GM23338 (cell line): ENCODE data around the gene SYNPO. TPM values are rescaled to one million over a fixed set of nuclear protein-coding genes. Genes with fewer than 3 reads are reported as not detected.

Experiments used
- ATAC-seq: fragments of 200-7000 bp; cut with Tn5 transposase; 3 replicates; pipeline ENCODE4 v1.9.1; 2020
- DNase-seq: peaks from one replicate; pipeline ENCODE4 v3.0.0-alpha.2; 2015; ENCODE audit warnings: low spot score
- H2AFZ ChIP-seq: fragments of 200-600 bp; sonication (generic); 2 replicates; pipeline ENCODE4 v1.8.0; 2016; ENCODE audit warnings: antibody characterized with exemption, mild to moderate bottlenecking, moderate library complexity
- H3F3A ChIP-seq: fragments of 200-600 bp; sonication (generic); replicated peaks from 2 replicates; pipeline ENCODE4 v1.8.0; 2017; ENCODE audit warnings: antibody characterized with exemption, mixed run types, low read depth
- H3K27ac ChIP-seq: fragments of 200-600 bp; sonication (generic); 2 replicates; pipeline ENCODE4 v1.6.1; 2016; ENCODE audit warnings: low read depth
- H3K27me3 ChIP-seq: fragments of 200-600 bp; sonication (generic); 2 replicates; pipeline ENCODE4 v1.8.0; 2016; ENCODE audit warnings: mild to moderate bottlenecking, mixed run types, moderate library complexity; ENCODE audit not compliant: insufficient read depth
- H3K36me3 ChIP-seq: fragments of 200-600 bp; sonication (generic); 2 replicates; pipeline ENCODE4 v1.8.0; 2016; ENCODE audit warnings: mild to moderate bottlenecking; ENCODE audit not compliant: insufficient read depth
- H3K4me1 ChIP-seq: fragments of 200-600 bp; sonication (generic); 2 replicates; pipeline ENCODE4 v1.8.0; 2016; ENCODE audit warnings: mild to moderate bottlenecking, moderate library complexity; ENCODE audit not compliant: insufficient read depth
- H3K4me2 ChIP-seq: fragments of 200-600 bp; sonication (generic); 2 replicates; pipeline ENCODE4 v1.7.1; 2017; ENCODE audit warnings: mixed run types
- H3K4me3 ChIP-seq: fragments of 200-600 bp; sonication (generic); 2 replicates; pipeline ENCODE4 v1.6.1; 2016; ENCODE audit warnings: mixed run types
- H3K79me2 ChIP-seq: fragments of 200-600 bp; sonication (generic); replicated peaks from 2 replicates; pipeline ENCODE4 v1.8.0; 2017; ENCODE audit warnings: mild to moderate bottlenecking; ENCODE audit not compliant: insufficient read depth
- H3K9me2 ChIP-seq: fragments of 200-600 bp; sonication (generic); 2 replicates; pipeline ENCODE4 v1.8.0; 2017; ENCODE audit not compliant: insufficient read depth
- H4K20me1 ChIP-seq: fragments of 200-600 bp; sonication (generic); replicated peaks from 2 replicates; pipeline ENCODE4 v1.8.0; 2017; ENCODE audit warnings: mild to moderate bottlenecking; ENCODE audit not compliant: insufficient read depth
- H3K27ac Mint-ChIP-seq: 2 replicates; pipeline ENCODE4 v1.8.0; 2020; ENCODE audit warnings: inconsistent platforms, mild to moderate bottlenecking, moderate library complexity, mixed read lengths
- H3K27me3 Mint-ChIP-seq: 3 replicates; pipeline ENCODE4 v1.8.0; 2022; ENCODE audit warnings: low read depth, mild to moderate bottlenecking, moderate library complexity, mixed read lengths, inconsistent platforms; ENCODE audit not compliant: insufficient read depth, poor library complexity
- H3K36me3 Mint-ChIP-seq: 3 replicates; pipeline ENCODE4 v1.8.0; 2021; ENCODE audit warnings: low read depth, mild to moderate bottlenecking, inconsistent platforms, moderate library complexity, mixed read lengths
- H3K4me1 Mint-ChIP-seq: 3 replicates; pipeline ENCODE4 v1.8.0; 2020; ENCODE audit warnings: mild to moderate bottlenecking, inconsistent platforms, mixed read lengths
- H3K4me3 Mint-ChIP-seq: 3 replicates; pipeline ENCODE4 v1.8.0; 2021; ENCODE audit warnings: moderate library complexity, mild to moderate bottlenecking, inconsistent platforms, mixed read lengths
- H3K9me3 Mint-ChIP-seq: 3 replicates; pipeline ENCODE4 v1.8.0; 2020; ENCODE audit warnings: moderate library complexity, mild to moderate bottlenecking, inconsistent platforms, mixed read lengths
- CREB1 ChIP-seq: fragments of 250-450 bp; sonication (Bioruptor Pico); IDR thresholded peaks from 2 replicates; pipeline ENCODE4 v1.5.0; 2020; ENCODE audit warnings: low read depth, mild to moderate bottlenecking, moderate library complexity
- EZH2phosphoT487 ChIP-seq: fragments of 200-600 bp; sonication (generic); IDR thresholded peaks from one replicate; pipeline ENCODE4 v1.8.1; 2018; ENCODE audit warnings: antibody characterized with exemption; ENCODE audit not compliant: unreplicated experiment
- JUNB ChIP-seq: IDR thresholded peaks from one replicate; pipeline ENCODE4 v1.6.1; 2016; ENCODE audit warnings: antibody characterized with exemption; ENCODE audit not compliant: unreplicated experiment
- NANOG ChIP-seq: IDR thresholded peaks from 2 replicates; pipeline ENCODE4 v1.6.1; 2016; ENCODE audit warnings: antibody characterized with exemption, borderline replicate concordance
- ZNF114 ChIP-seq: fragments of 250-450 bp; sonication (Bioruptor Pico); IDR thresholded peaks from 2 replicates; pipeline ENCODE4 v1.5.0; 2020; ENCODE audit warnings: mild to moderate bottlenecking, moderate library complexity
- polyA plus RNA-seq: library from polyadenylated mRNA; unstranded; fragments of >200 nt; fragmentation: Nextera tagmentation; extraction: Ambion mirVana; gene quantifications from 2 replicates; pipeline ENCODE4 v1.2.1, GENCODE V29; 2016
- total RNA-seq: library from RNA; depleted of rRNA; stranded (reverse); fragments of >200 nt; shearing (Covaris generic); gene quantifications from 2 replicates; pipeline ENCODE4 v1.2.3, GENCODE V29; 2014
- TF ChIP-seq, protein P1 (sequence below): IDR thresholded peaks from one replicate; pipeline ENCODE4 v1.6.1; 2018; ENCODE audit warnings: antibody characterized with exemption; ENCODE audit not compliant: unreplicated experiment
- TF ChIP-seq, protein P2 (sequence below): IDR thresholded peaks from 2 replicates; pipeline ENCODE4 v1.6.1; 2016; ENCODE audit warnings: antibody characterized with exemption
- TF ChIP-seq, protein P3 (sequence below): fragments of 250-450 bp; sonication (Bioruptor Pico); IDR thresholded peaks from 2 replicates; pipeline ENCODE4 v1.5.0; 2020; ENCODE audit warnings: mild to moderate bottlenecking, moderate library complexity

Gene SYNPO
- total and polyA plus RNA-seq, 2 experiments from 2014 or later = 0.16 to 1.3 TPM

DNA sequence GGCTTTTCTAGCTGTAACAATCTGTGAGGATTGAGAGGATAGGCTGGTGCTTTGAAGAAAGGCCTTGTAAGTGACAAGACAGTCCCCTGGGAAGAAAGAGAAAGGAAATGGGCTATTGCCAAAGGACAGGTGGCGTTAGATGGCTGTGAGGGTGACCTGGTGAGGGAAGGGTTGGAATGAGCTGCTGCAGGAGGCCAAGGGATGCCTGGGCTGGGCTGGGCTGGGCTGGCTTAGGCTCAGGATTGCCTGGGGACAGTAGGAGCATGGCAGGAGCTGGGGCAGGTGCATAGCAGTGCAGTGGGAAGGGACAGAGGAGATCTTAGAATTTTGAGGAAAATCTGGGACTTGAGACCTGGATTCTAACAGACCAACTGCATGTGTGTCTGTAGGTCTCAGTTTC, 10.9 kb downstream of the SYNPO start:
- Histone ChIP-seq H3K36me3 (no peaks in the 10 kb centered on the region), H3K4me2 (no peak overlapping the region), H2AFZ (no peak overlapping the region), H3K27ac (no peak overlapping the region), H3K4me1 (no peaks in the 10 kb centered on the region), H4K20me1 (no peaks in the 10 kb centered on the region), H3K9me2 (no peaks in the 10 kb centered on the region), H3K27me3 (no peaks in the 10 kb centered on the region), H3F3A (0 out of 2 replicates have a peak, but pooled peaks cover 5% of the 10 kb centered on the region), H3K4me3 (no peak overlapping the region), H3K79me2 (no peaks in the 10 kb centered on the region)
- no peak overlapping the region; the same call in 2 of the 3 replicates for H3K4me3 Mint-ChIP-seq
- peaks cover 3% of the 10 kb centered on the region for H3K27me3 Mint-ChIP-seq
- DNase-seq = no peak
- no peaks in the 10 kb centered on the region; the same call in 2 of the 3 replicates for H3K36me3 Mint-ChIP-seq
- peaks cover 22% of the 10 kb centered on the region for H3K4me1 Mint-ChIP-seq
- H3K9me3 Mint-ChIP-seq = no peaks in the 10 kb centered on the region
- TF ChIP-seq, protein P1, sequence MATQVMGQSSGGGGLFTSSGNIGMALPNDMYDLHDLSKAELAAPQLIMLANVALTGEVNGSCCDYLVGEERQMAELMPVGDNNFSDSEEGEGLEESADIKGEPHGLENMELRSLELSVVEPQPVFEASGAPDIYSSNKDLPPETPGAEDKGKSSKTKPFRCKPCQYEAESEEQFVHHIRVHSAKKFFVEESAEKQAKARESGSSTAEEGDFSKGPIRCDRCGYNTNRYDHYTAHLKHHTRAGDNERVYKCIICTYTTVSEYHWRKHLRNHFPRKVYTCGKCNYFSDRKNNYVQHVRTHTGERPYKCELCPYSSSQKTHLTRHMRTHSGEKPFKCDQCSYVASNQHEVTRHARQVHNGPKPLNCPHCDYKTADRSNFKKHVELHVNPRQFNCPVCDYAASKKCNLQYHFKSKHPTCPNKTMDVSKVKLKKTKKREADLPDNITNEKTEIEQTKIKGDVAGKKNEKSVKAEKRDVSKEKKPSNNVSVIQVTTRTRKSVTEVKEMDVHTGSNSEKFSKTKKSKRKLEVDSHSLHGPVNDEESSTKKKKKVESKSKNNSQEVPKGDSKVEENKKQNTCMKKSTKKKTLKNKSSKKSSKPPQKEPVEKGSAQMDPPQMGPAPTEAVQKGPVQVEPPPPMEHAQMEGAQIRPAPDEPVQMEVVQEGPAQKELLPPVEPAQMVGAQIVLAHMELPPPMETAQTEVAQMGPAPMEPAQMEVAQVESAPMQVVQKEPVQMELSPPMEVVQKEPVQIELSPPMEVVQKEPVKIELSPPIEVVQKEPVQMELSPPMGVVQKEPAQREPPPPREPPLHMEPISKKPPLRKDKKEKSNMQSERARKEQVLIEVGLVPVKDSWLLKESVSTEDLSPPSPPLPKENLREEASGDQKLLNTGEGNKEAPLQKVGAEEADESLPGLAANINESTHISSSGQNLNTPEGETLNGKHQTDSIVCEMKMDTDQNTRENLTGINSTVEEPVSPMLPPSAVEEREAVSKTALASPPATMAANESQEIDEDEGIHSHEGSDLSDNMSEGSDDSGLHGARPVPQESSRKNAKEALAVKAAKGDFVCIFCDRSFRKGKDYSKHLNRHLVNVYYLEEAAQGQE = no peak
- TF ChIP-seq CREB1 (CRISPR knock-in tag) = no peak
- no peak for TF ChIP-seq JUNB
- TF ChIP-seq, protein P2, sequence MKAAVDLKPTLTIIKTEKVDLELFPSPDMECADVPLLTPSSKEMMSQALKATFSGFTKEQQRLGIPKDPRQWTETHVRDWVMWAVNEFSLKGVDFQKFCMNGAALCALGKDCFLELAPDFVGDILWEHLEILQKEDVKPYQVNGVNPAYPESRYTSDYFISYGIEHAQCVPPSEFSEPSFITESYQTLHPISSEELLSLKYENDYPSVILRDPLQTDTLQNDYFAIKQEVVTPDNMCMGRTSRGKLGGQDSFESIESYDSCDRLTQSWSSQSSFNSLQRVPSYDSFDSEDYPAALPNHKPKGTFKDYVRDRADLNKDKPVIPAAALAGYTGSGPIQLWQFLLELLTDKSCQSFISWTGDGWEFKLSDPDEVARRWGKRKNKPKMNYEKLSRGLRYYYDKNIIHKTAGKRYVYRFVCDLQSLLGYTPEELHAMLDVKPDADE = no peak
- TF ChIP-seq ZNF114 (CRISPR knock-in tag) = no peak
- ATAC-seq = no peak
- H3K27ac Mint-ChIP-seq = 0 out of 2 replicates have a peak overlapping the region, but pooled peaks have one; percentile 37

DNA sequence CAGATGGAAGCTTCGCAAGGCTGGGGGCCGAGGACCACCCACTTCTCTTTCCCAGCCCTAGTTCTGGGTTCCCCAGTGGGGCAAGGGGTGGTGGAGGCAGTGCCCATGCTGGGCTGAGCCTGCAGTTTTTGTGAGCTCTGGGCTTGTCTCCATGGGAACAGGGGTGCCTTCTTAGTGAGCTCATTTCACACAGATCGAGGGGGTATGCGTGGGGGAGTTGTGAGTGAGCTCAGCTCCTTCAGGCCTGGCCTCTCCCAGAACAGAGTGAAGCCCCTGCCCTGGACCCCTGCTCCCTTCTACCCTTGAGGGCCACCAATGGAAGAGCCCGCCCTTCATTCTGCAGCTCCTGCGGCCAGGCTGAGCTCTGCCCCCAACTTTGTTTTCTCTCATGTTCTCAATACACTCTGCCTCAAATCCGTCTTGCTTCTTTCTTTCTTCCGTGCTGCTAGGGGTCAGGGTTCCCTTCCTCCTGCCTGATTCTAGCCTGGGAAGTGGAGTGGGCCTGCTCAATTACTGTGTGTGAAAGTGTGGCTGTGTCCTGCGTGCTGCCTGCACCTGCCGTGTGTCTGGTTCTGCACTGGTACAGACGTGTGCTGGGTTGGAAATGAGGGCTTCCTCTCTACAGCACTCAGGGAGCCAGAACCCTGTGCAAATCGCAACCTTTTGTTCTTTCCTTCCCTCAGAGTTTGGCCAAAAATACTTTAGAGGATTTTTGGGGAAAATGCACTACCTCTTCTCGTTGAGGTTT, 11.6 kb downstream of the SYNPO start:
- no peaks in the 10 kb centered on the region for H3K4me1 ChIP-seq
- no peak for DNase-seq
- Mint-ChIP-seq H3K27ac (no peak overlapping the region), H3K4me1 (peaks cover 22% of the 10 kb centered on the region), H3K36me3 (no peaks in the 10 kb centered on the region; the same call in 2 of the 3 replicates), H3K9me3 (no peaks in the 10 kb centered on the region), H3K27me3 (peaks cover 3% of the 10 kb centered on the region), H3K4me3 (no peak overlapping the region)
- no peak for ATAC-seq
- TF ChIP-seq EZH2phosphoT487 (no peak), ZNF114 (CRISPR knock-in tag) (no peak), NANOG (no peak)
- TF ChIP-seq, protein P3, sequence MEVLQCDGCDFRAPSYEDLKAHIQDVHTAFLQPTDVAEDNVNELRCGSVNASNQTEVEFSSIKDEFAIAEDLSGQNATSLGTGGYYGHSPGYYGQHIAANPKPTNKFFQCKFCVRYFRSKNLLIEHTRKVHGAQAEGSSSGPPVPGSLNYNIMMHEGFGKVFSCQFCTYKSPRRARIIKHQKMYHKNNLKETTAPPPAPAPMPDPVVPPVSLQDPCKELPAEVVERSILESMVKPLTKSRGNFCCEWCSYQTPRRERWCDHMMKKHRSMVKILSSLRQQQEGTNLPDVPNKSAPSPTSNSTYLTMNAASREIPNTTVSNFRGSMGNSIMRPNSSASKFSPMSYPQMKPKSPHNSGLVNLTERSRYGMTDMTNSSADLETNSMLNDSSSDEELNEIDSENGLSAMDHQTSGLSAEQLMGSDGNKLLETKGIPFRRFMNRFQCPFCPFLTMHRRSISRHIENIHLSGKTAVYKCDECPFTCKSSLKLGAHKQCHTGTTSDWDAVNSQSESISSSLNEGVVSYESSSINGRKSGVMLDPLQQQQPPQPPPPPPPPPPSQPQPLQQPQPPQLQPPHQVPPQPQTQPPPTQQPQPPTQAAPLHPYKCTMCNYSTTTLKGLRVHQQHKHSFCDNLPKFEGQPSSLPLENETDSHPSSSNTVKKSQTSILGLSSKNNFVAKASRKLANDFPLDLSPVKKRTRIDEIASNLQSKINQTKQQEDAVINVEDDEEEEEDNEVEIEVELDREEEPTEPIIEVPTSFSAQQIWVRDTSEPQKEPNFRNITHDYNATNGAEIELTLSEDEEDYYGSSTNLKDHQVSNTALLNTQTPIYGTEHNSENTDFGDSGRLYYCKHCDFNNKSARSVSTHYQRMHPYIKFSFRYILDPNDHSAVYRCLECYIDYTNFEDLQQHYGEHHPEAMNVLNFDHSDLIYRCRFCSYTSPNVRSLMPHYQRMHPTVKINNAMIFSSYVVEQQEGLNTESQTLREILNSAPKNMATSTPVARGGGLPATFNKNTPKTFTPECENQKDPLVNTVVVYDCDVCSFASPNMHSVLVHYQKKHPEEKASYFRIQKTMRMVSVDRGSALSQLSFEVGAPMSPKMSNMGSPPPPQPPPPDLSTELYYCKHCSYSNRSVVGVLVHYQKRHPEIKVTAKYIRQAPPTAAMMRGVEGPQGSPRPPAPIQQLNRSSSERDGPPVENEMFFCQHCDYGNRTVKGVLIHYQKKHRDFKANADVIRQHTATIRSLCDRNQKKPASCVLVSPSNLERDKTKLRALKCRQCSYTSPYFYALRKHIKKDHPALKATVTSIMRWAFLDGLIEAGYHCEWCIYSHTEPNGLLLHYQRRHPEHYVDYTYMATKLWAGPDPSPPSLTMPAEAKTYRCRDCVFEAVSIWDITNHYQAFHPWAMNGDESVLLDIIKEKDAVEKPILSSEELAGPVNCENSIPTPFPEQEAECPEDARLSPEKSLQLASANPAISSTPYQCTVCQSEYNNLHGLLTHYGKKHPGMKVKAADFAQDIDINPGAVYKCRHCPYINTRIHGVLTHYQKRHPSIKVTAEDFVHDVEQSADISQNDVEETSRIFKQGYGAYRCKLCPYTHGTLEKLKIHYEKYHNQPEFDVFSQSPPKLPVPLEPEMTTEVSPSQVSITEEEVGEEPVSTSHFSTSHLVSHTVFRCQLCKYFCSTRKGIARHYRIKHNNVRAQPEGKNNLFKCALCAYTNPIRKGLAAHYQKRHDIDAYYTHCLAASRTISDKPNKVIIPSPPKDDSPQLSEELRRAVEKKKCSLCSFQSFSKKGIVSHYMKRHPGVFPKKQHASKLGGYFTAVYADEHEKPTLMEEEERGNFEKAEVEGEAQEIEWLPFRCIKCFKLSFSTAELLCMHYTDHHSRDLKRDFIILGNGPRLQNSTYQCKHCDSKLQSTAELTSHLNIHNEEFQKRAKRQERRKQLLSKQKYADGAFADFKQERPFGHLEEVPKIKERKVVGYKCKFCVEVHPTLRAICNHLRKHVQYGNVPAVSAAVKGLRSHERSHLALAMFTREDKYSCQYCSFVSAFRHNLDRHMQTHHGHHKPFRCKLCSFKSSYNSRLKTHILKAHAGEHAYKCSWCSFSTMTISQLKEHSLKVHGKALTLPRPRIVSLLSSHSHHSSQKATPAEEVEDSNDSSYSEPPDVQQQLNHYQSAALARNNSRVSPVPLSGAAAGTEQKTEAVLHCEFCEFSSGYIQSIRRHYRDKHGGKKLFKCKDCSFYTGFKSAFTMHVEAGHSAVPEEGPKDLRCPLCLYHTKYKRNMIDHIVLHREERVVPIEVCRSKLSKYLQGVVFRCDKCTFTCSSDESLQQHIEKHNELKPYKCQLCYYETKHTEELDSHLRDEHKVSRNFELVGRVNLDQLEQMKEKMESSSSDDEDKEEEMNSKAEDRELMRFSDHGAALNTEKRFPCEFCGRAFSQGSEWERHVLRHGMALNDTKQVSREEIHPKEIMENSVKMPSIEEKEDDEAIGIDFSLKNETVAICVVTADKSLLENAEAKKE (CRISPR knock-in tag) = no peak
- no peaks in the 10 kb centered on the region for H3K36me3 ChIP-seq
- H4K20me1 ChIP-seq = no peaks in the 10 kb centered on the region
- no peaks in the 10 kb centered on the region for H3K9me2 ChIP-seq
- no peak overlapping the region for H3K4me2 ChIP-seq
- H3F3A ChIP-seq = 0 out of 2 replicates have a peak, but pooled peaks cover 5% of the 10 kb centered on the region
- 0 out of 2 replicates have a peak overlapping the region, but pooled peaks have one; percentile 18 for H2AFZ ChIP-seq
- H3K4me3 ChIP-seq = no peak overlapping the region
- H3K27ac ChIP-seq = no peak overlapping the region
- H3K27me3 ChIP-seq = no peaks in the 10 kb centered on the region
- H3K79me2 ChIP-seq = no peaks in the 10 kb centered on the region
